H9 (cell line): ENCODE results near the gene GOLGA8T. TPM values are rescaled to one million over a fixed set of nuclear protein-coding genes. Genes with fewer than 3 reads are reported as not detected.
"Not testable (repeated sequence)": the region's sequence is repeated elsewhere in the genome, so short reads cannot be mapped to it uniquely, and the experiment has no call there.

Experiments used
- DNase-seq: peaks from one replicate; pipeline ENCODE4 v3.0.0-alpha.2; 2017
- H2AFZ ChIP-seq: one replicate; pipeline ENCODE4 v1.6.1; 2013; ENCODE audit warnings: mild to moderate bottlenecking, low read length, control low read depth, moderate library complexity
- H2AK5ac ChIP-seq: 2 replicates; pipeline ENCODE4 v1.6.1; 2013; ENCODE audit warnings: low read length, control low read depth, mixed read lengths; ENCODE audit not compliant: insufficient read length
- H2BK120ac ChIP-seq: one replicate; pipeline ENCODE4 v1.6.1; 2013; ENCODE audit warnings: low read depth, mild to moderate bottlenecking, low read length, control low read depth, inconsistent platforms; ENCODE audit not compliant: poor library complexity, severe bottlenecking
- H2BK12ac ChIP-seq: 2 replicates; pipeline ENCODE4 v1.6.1; 2013; ENCODE audit warnings: low read length, control low read depth, mixed read lengths, low read depth; ENCODE audit not compliant: insufficient read length
- H2BK15ac ChIP-seq: 2 replicates; pipeline ENCODE4 v1.6.1; 2013; ENCODE audit warnings: low read depth, low read length, control low read depth
- H2BK20ac ChIP-seq: one replicate; pipeline ENCODE4 v1.6.1; 2013; ENCODE audit warnings: low read depth, mild to moderate bottlenecking, low read length, control low read depth, inconsistent platforms; ENCODE audit not compliant: poor library complexity, severe bottlenecking
- H2BK5ac ChIP-seq: 2 replicates; pipeline ENCODE4 v1.6.1; 2013; ENCODE audit warnings: low read length, control low read depth, mixed read lengths; ENCODE audit not compliant: insufficient read length
- H3K14ac ChIP-seq: 2 replicates; pipeline ENCODE4 v1.6.1; 2013; ENCODE audit warnings: low read length, control low read depth; ENCODE audit not compliant: insufficient read depth
- H3K18ac ChIP-seq: 2 replicates; pipeline ENCODE4 v1.6.1; 2013; ENCODE audit warnings: low read depth, mild to moderate bottlenecking, mixed read lengths, low read length, control low read depth; ENCODE audit not compliant: insufficient read length
- H3K23ac ChIP-seq: 2 replicates; pipeline ENCODE4 v1.6.1; 2013; ENCODE audit warnings: low read length, control low read depth, mixed read lengths, low read depth; ENCODE audit not compliant: insufficient read length
- H3K23me2 ChIP-seq: 2 replicates; pipeline ENCODE4 v1.6.1; 2013; ENCODE audit warnings: low read depth, mild to moderate bottlenecking, mixed read lengths, low read length, control low read depth; ENCODE audit not compliant: insufficient read length, poor library complexity, severe bottlenecking
- H3K27ac ChIP-seq: 2 replicates; pipeline ENCODE4 v1.5.1; 2013; ENCODE audit warnings: low read length, control low read depth, mixed read lengths, low read depth; ENCODE audit not compliant: insufficient read length
- H3K27me3 ChIP-seq: 2 replicates; pipeline ENCODE4 v1.6.1; 2013; ENCODE audit warnings: low read length, control low read depth, inconsistent platforms; ENCODE audit not compliant: insufficient read depth
- H3K4ac ChIP-seq: 2 replicates; pipeline ENCODE4 v1.6.1; 2013; ENCODE audit warnings: low read depth, mild to moderate bottlenecking, control low read depth, inconsistent platforms, low read length, moderate library complexity
- H3K4me1 ChIP-seq: 2 replicates; pipeline ENCODE4 v1.6.1; 2013; ENCODE audit warnings: low read length, control low read depth, inconsistent platforms; ENCODE audit not compliant: insufficient read depth
- H3K4me2 ChIP-seq: 2 replicates; pipeline ENCODE4 v1.6.1; 2013; ENCODE audit warnings: low read length, control low read depth, mixed read lengths; ENCODE audit not compliant: insufficient read length, insufficient read depth
- H3K56ac ChIP-seq: 2 replicates; pipeline ENCODE4 v1.6.1; 2013; ENCODE audit warnings: low read depth, mild to moderate bottlenecking, mixed read lengths, low read length, control low read depth; ENCODE audit not compliant: insufficient read length
- H3K79me1 ChIP-seq: 2 replicates; pipeline ENCODE4 v1.6.1; 2013; ENCODE audit warnings: low read depth, mild to moderate bottlenecking, moderate library complexity, low read length, control low read depth, inconsistent platforms; ENCODE audit not compliant: insufficient read depth, poor library complexity, severe bottlenecking
- H3K79me2 ChIP-seq: 2 replicates; pipeline ENCODE4 v1.6.1; 2013; ENCODE audit warnings: low read length, control low read depth, inconsistent platforms; ENCODE audit not compliant: insufficient read depth
- H3K9ac ChIP-seq: 2 replicates; pipeline ENCODE4 v1.6.1; 2013; ENCODE audit warnings: low read length, control low read depth, mixed read lengths; ENCODE audit not compliant: insufficient read length; ENCODE audit errors: extremely low read depth
- H3K9me3 ChIP-seq: one replicate; pipeline ENCODE4 v1.6.1; 2013; ENCODE audit warnings: low read depth, low read length, inconsistent platforms; ENCODE audit not compliant: control insufficient read depth
- H3T11ph ChIP-seq: one replicate; pipeline ENCODE4 v1.6.1; 2013; ENCODE audit warnings: mild to moderate bottlenecking, low read length, control low read depth, inconsistent platforms
- H4K20me1 ChIP-seq: one replicate; pipeline ENCODE4 v1.6.1; 2013; ENCODE audit not compliant: control insufficient read depth, insufficient read length, insufficient read depth
- H4K5ac ChIP-seq: 2 replicates; pipeline ENCODE4 v1.6.1; 2013; ENCODE audit warnings: low read depth, mild to moderate bottlenecking, mixed read lengths, low read length, control low read depth; ENCODE audit not compliant: insufficient read length
- H4K8ac ChIP-seq: replicated peaks from 2 replicates; pipeline ENCODE4 v1.6.1; 2013; ENCODE audit warnings: low read length, control low read depth, mixed read lengths, low read depth; ENCODE audit not compliant: insufficient read length
- H4K91ac ChIP-seq: 2 replicates; pipeline ENCODE4 v1.6.1; 2013; ENCODE audit warnings: low read depth, mild to moderate bottlenecking, moderate library complexity, mixed read lengths, low read length, control low read depth; ENCODE audit not compliant: insufficient read length
- H3K27ac Mint-ChIP-seq, 3 experiments: 2 replicates in 2 of 3; 3 replicates in 1 of 3; pipeline ENCODE4 v1.8.0; 2020 to 2021; ENCODE audit warnings: mixed read lengths in 3 of 3, mild to moderate bottlenecking in 1 of 3, moderate library complexity in 1 of 3
- H3K27me3 Mint-ChIP-seq: 2 replicates; pipeline ENCODE4 v1.8.0; 2021; ENCODE audit warnings: low read depth, mild to moderate bottlenecking, moderate library complexity, mixed read lengths
- H3K36me3 Mint-ChIP-seq, 3 experiments: 2 replicates in 2 of 3; 3 replicates in 1 of 3; pipeline ENCODE4 v1.8.0; 2020 to 2021; ENCODE audit warnings: low read depth in 3 of 3, mixed read lengths in 3 of 3; ENCODE audit not compliant: insufficient read depth in 1 of 3
- H3K4me1 Mint-ChIP-seq, 2 experiments: 2 replicates each; pipeline ENCODE4 v1.8.0; 2020; ENCODE audit warnings: mixed read lengths in 2 of 2
- H3K4me3 Mint-ChIP-seq, 2 experiments: 2 replicates in 1 of 2; 3 replicates in 1 of 2; pipeline ENCODE4 v1.8.0; 2020 to 2021; ENCODE audit warnings: mild to moderate bottlenecking in 2 of 2, mixed read lengths in 2 of 2, moderate library complexity in 1 of 2
- H3K9me3 Mint-ChIP-seq, 2 experiments: 2 replicates in 1 of 2; 3 replicates in 1 of 2; pipeline ENCODE4 v1.8.0; 2020; ENCODE audit warnings: mild to moderate bottlenecking in 2 of 2, mixed read lengths in 2 of 2, moderate library complexity in 1 of 2
- CTCF ChIP-seq: fragments of 200-600 bp; sonication (generic); conservative IDR thresholded peaks from 3 replicates; pipeline ENCODE4 v1.8.0; 2021; ENCODE audit warnings: antibody characterized with exemption, mild to moderate bottlenecking
- WGBS: extraction: QIAGEN DNeasy Blood & Tissue Kit; methylation state at CpG from one replicate; pipeline ENCODE4 v1.1.7; 2013; ENCODE audit warnings: missing lambda C conversion rate, low lambda C conversion rate, mixed read lengths; ENCODE audit not compliant: insufficient read length; ENCODE audit errors: extremely low coverage; 5-methylcytosine and 5-hydroxymethylcytosine counted together
- total RNA-seq: library from RNA; stranded (reverse); gene quantifications from 2 replicates; pipeline ENCODE4 v1.2.1, GENCODE V29; 2021

The GOLGA8T gene
- total RNA-seq, 1 experiment from 2014 or later: not detected

GRCh38 chr15:30173041-30173608 lies 38.3 kb downstream of the GOLGA8T start:
- H3K27ac ChIP-seq, H3K27me3 Mint-ChIP-seq, H2BK20ac ChIP-seq, H3T11ph ChIP-seq, H3K79me1 ChIP-seq, H3K79me2 ChIP-seq, H3K4me3 Mint-ChIP-seq, H4K20me1 ChIP-seq, H2BK15ac ChIP-seq, H3K36me3 Mint-ChIP-seq, H4K5ac ChIP-seq, H3K4me1 ChIP-seq, H3K56ac ChIP-seq, H4K8ac ChIP-seq, H3K27ac Mint-ChIP-seq, H2BK5ac ChIP-seq, H3K23ac ChIP-seq, H3K9me3 ChIP-seq, H3K18ac ChIP-seq, H2BK120ac ChIP-seq, H3K4me1 Mint-ChIP-seq, H2BK12ac ChIP-seq, H2AK5ac ChIP-seq, H2AFZ ChIP-seq, H3K27me3 ChIP-seq, H3K23me2 ChIP-seq, H3K4ac ChIP-seq, H3K4me2 ChIP-seq, H3K9me3 Mint-ChIP-seq, H4K91ac ChIP-seq, H3K9ac ChIP-seq, H3K14ac ChIP-seq: not testable (repeated sequence)
- peak; percentile 52; the same call in 2 of the 3 replicates for TF ChIP-seq CTCF
- WGBS: no CpG with 5 or more reads among the region's 11 CpGs
- DNase-seq: peak; percentile 38

GRCh38 chr15:30175291-30175690 lies 40.4 kb downstream of the GOLGA8T start:
- H2BK120ac ChIP-seq, H4K20me1 ChIP-seq, H3K4me3 Mint-ChIP-seq, H2BK12ac ChIP-seq, H4K8ac ChIP-seq, H3K27ac Mint-ChIP-seq, H3K4me2 ChIP-seq, H3K27ac ChIP-seq, H4K5ac ChIP-seq, H3K9me3 ChIP-seq, DNase-seq, H4K91ac ChIP-seq, H3T11ph ChIP-seq, H2BK5ac ChIP-seq, H2AK5ac ChIP-seq, H3K4ac ChIP-seq, H2BK15ac ChIP-seq, H3K79me1 ChIP-seq, H3K9me3 Mint-ChIP-seq, H2AFZ ChIP-seq, H3K14ac ChIP-seq, H3K36me3 Mint-ChIP-seq, H2BK20ac ChIP-seq, H3K56ac ChIP-seq, H3K79me2 ChIP-seq, H3K4me1 ChIP-seq, H3K9ac ChIP-seq, H3K23me2 ChIP-seq, H3K18ac ChIP-seq, H3K23ac ChIP-seq, H3K27me3 ChIP-seq, H3K4me1 Mint-ChIP-seq, H3K27me3 Mint-ChIP-seq: not testable (repeated sequence)
- WGBS: no CpG with 5 or more reads among the region's 6 CpGs
